Left forelimb (tissue), 1 donor: Measurements from ENCODE around the gene SLC66A2.
A peak's percentile ranks its signal among the peaks of the same experiment; 100 is the strongest.
"Not testable (repeated sequence)": the region's sequence is repeated elsewhere in the genome, so short reads cannot be mapped to it uniquely, and the experiment has no call there.

Experiments
- DNase-seq: peaks from one replicate; pipeline ENCODE4 v3.0.0-alpha.2; 2018; ENCODE audit warnings: low spot score

The SLC66A2 gene

GRCh38 chr18:79878741-79879378 is 72.6 kb downstream of the SLC66A2 start:
- DNase-seq, result peak; percentile 54

- not testable (repeated sequence) for DNase-seq
Measured at GRCh38 chr18:79878246-79878645, 73.2 kb downstream of the SLC66A2 start.

GRCh38 chr18:79877163-79878091 is 74.0 kb downstream of the SLC66A2 start:
- peak; percentile 53 for DNase-seq

- DNase-seq, result peak; percentile 55
Measured at GRCh38 chr18:79876497-79876896, 75.0 kb downstream of the SLC66A2 start.

- DNase-seq, result peak; percentile 40
Measured at GRCh38 chr18:79875931-79876461, 75.5 kb downstream of the SLC66A2 start.

GRCh38 chr18:79875531-79875919 is 75.9 kb downstream of the SLC66A2 start:
- peak; percentile 47 for DNase-seq

- DNase-seq, result peak; percentile 58
Measured at GRCh38 chr18:79874553-79875530, 76.6 kb downstream of the SLC66A2 start.

GRCh38 chr18:79873449-79874110 is 77.9 kb downstream of the SLC66A2 start:
- peak; percentile 64 for DNase-seq

- peak; percentile 64 for DNase-seq
Measured at GRCh38 chr18:79872527-79873444, 78.7 kb downstream of the SLC66A2 start.

GRCh38 chr18:79871481-79872091 is 79.9 kb downstream of the SLC66A2 start:
- peak; percentile 63 for DNase-seq

- DNase-seq, result peak; percentile 46
Measured at GRCh38 chr18:79871026-79871390, 80.4 kb downstream of the SLC66A2 start.

GRCh38 chr18:79870301-79871025 is 81.0 kb downstream of the SLC66A2 start:
- peak; percentile 45 for DNase-seq

GRCh38 chr18:79869591-79870300 is 81.7 kb downstream of the SLC66A2 start:
- peak; percentile 56 for DNase-seq

GRCh38 chr18:79868811-79869541 is 82.5 kb downstream of the SLC66A2 start:
- peak; percentile 45 for DNase-seq

- DNase-seq, result peak; percentile 47
Measured at GRCh38 chr18:79868168-79868784, 83.2 kb downstream of the SLC66A2 start.

- peak; percentile 31 for DNase-seq
Measured at GRCh38 chr18:79867666-79868065, 83.8 kb downstream of the SLC66A2 start.
